ENCODE measurements around the gene TCF4.

DNA sequence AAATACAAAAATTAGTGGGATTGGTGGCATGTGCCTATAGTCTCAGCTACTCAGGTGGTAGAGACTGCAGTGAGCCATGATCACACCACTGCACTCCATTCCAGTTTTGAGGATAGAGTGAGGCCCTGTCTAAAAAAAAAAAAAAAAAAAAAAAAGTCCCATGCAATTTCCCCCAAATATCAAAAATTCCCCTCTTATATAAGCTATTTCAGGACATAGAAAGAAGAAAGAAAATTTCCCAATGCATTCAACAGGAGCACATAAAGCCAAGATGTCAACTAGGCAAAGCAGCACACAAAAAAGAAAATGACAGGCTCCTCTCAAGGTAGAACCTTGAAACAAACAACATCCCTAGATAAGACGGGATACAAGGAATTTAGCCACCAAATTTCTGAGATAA, 213.3 kb downstream of the TCF4 start:
- TF ChIP-seq, protein P1, sequence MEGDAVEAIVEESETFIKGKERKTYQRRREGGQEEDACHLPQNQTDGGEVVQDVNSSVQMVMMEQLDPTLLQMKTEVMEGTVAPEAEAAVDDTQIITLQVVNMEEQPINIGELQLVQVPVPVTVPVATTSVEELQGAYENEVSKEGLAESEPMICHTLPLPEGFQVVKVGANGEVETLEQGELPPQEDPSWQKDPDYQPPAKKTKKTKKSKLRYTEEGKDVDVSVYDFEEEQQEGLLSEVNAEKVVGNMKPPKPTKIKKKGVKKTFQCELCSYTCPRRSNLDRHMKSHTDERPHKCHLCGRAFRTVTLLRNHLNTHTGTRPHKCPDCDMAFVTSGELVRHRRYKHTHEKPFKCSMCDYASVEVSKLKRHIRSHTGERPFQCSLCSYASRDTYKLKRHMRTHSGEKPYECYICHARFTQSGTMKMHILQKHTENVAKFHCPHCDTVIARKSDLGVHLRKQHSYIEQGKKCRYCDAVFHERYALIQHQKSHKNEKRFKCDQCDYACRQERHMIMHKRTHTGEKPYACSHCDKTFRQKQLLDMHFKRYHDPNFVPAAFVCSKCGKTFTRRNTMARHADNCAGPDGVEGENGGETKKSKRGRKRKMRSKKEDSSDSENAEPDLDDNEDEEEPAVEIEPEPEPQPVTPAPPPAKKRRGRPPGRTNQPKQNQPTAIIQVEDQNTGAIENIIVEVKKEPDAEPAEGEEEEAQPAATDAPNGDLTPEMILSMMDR (IDR thresholded peaks at IDR 0.05) = no peak
- no peak for TF ChIP-seq RFX5 (IDR thresholded peaks at IDR 0.05; ENCODE audit: low read length)
- TF ChIP-seq FOXM1 (IDR thresholded peaks at IDR 0.05; ENCODE audit: low read depth) = no peak
- TF ChIP-seq EP300 (IDR thresholded peaks at IDR 0.05; ENCODE audit: borderline replicate concordance in 1 of 2, low read depth in 1 of 2, low read length in 1 of 2) = no peak
- no peak for TF ChIP-seq SMC3 (IDR thresholded peaks at IDR 0.05; ENCODE audit: low read depth, low read length)
- no peak for TF ChIP-seq TAF1 (IDR thresholded peaks at IDR 0.05; ENCODE audit: borderline replicate concordance, low read depth, low read length)
- no peak for TF ChIP-seq MXI1 (IDR thresholded peaks at IDR 0.05; ENCODE audit: low read depth, low read length)
- TF ChIP-seq RCOR1 (IDR thresholded peaks at IDR 0.05; ENCODE audit: low read length) = no peak
- TF ChIP-seq, protein P2, sequence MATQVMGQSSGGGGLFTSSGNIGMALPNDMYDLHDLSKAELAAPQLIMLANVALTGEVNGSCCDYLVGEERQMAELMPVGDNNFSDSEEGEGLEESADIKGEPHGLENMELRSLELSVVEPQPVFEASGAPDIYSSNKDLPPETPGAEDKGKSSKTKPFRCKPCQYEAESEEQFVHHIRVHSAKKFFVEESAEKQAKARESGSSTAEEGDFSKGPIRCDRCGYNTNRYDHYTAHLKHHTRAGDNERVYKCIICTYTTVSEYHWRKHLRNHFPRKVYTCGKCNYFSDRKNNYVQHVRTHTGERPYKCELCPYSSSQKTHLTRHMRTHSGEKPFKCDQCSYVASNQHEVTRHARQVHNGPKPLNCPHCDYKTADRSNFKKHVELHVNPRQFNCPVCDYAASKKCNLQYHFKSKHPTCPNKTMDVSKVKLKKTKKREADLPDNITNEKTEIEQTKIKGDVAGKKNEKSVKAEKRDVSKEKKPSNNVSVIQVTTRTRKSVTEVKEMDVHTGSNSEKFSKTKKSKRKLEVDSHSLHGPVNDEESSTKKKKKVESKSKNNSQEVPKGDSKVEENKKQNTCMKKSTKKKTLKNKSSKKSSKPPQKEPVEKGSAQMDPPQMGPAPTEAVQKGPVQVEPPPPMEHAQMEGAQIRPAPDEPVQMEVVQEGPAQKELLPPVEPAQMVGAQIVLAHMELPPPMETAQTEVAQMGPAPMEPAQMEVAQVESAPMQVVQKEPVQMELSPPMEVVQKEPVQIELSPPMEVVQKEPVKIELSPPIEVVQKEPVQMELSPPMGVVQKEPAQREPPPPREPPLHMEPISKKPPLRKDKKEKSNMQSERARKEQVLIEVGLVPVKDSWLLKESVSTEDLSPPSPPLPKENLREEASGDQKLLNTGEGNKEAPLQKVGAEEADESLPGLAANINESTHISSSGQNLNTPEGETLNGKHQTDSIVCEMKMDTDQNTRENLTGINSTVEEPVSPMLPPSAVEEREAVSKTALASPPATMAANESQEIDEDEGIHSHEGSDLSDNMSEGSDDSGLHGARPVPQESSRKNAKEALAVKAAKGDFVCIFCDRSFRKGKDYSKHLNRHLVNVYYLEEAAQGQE (IDR thresholded peaks at IDR 0.05; ENCODE audit: low read depth, low read length) = no peak
- no peak for TF ChIP-seq ELF1 (IDR thresholded peaks at IDR 0.05)
- TF ChIP-seq GABPA (IDR thresholded peaks at IDR 0.05; ENCODE audit: low read depth) = no peak
- no peak for TF ChIP-seq POLR2AphosphoS5 (IDR thresholded peaks at IDR 0.05; ENCODE audit: low read depth, low read length)
